H1 (cell line): ENCODE data around the gene TSPAN9. TPM values are rescaled to one million over a fixed set of nuclear protein-coding genes. Genes with fewer than 3 reads are reported as not detected.

Experiments
- CTCF ChIA-PET: fragments of 300-600 bp; sonication (Branson Sonifier 250); formaldehyde crosslinking; loops from one replicate; lab custom pipeline; 2021; ENCODE audit not compliant: partially characterized antibody; lab: Charles Lee
- POLR2A ChIA-PET: fragments of 300-600 bp; sonication (Branson Sonifier 250); formaldehyde crosslinking; loops from one replicate; lab custom pipeline; 2021; ENCODE audit warnings: inconsistent platforms; ENCODE audit not compliant: partially characterized antibody; lab: Charles Lee
- DNase-seq, 2 experiments: peaks; one replicate each; pipeline versions ENCODE4 v3.0.0 to v3.0.0-alpha.2; 2010 to 2022; ENCODE audit warnings: low spot score in 2 of 2, low read depth in 1 of 2, mixed read lengths in 1 of 2
- FAIRE-seq: peaks from 2 replicates; lab custom pipeline; 2011; peaks lifted over from hg19 to GRCh38; lab: Jason Lieb, UNC
- H2AFZ ChIP-seq: 2 replicates; pipeline ENCODE4 v1.8.1; 2012; ENCODE audit warnings: low read length, inconsistent platforms
- H2AK5ac ChIP-seq: 2 replicates; pipeline ENCODE4 v1.6.1; 2013; ENCODE audit warnings: low read depth, low read length
- H2BK120ac ChIP-seq: replicated peaks from 2 replicates; pipeline ENCODE3; 2013; ENCODE audit warnings: low read depth, low read length, inconsistent platforms
- H2BK12ac ChIP-seq: 2 replicates; pipeline ENCODE4 v1.6.1; 2013; ENCODE audit warnings: low read depth, low read length
- H2BK15ac ChIP-seq: 2 replicates; pipeline ENCODE4 v1.6.1; 2013; ENCODE audit warnings: low read length
- H2BK20ac ChIP-seq: 2 replicates; pipeline ENCODE4 v1.6.1; 2013; ENCODE audit warnings: low read length
- H2BK5ac ChIP-seq: 2 replicates; pipeline ENCODE4 v1.6.1; 2013; ENCODE audit warnings: low read depth, low read length
- H3K14ac ChIP-seq: 2 replicates; pipeline ENCODE4 v1.6.1; 2013; ENCODE audit warnings: inconsistent platforms; ENCODE audit not compliant: insufficient read length
- H3K18ac ChIP-seq: 2 replicates; pipeline ENCODE4 v1.6.1; 2013; ENCODE audit warnings: low read length; ENCODE audit errors: extremely low read depth
- H3K23ac ChIP-seq: 2 replicates; pipeline ENCODE4 v1.6.1; 2013; ENCODE audit warnings: inconsistent platforms; ENCODE audit not compliant: insufficient read length
- H3K23me2 ChIP-seq: 2 replicates; pipeline ENCODE4 v1.6.1; 2013; ENCODE audit warnings: low read depth, low read length
- H3K27ac ChIP-seq: 2 replicates; pipeline ENCODE4 v1.6.1; 2011; ENCODE audit warnings: low read depth, low read length, inconsistent platforms
- H3K27me3 ChIP-seq, 4 experiments: replicated peaks in 1 of 4; 1 replicate in 1 of 4; 2 replicates in 3 of 4; pipeline versions ENCODE4 v1.6.1 to v1.8.1; 2011 to 2013; ENCODE audit warnings: low read length in 3 of 4, mild to moderate bottlenecking in 3 of 4, inconsistent platforms in 2 of 4, mixed read lengths in 2 of 4, moderate library complexity in 1 of 4; ENCODE audit not compliant: control insufficient read depth in 3 of 4, insufficient read depth in 3 of 4; ENCODE audit errors: extremely low read depth in 1 of 4
- H3K36me3 ChIP-seq, 4 experiments: 2 replicates each; pipeline versions ENCODE4 v1.6.1 to v1.8.1; 2011 to 2013; ENCODE audit warnings: mild to moderate bottlenecking in 4 of 4, low read length in 3 of 4, moderate library complexity in 2 of 4, control low read depth in 1 of 4, inconsistent platforms in 1 of 4; ENCODE audit not compliant: insufficient read depth in 4 of 4, control insufficient read depth in 2 of 4
- H3K4ac ChIP-seq: replicated peaks from 2 replicates; pipeline ENCODE3; 2013; ENCODE audit warnings: low read length, low read depth, mixed read lengths, inconsistent platforms; ENCODE audit not compliant: insufficient read length
- H3K4me1 ChIP-seq, 4 experiments: replicated peaks in 1 of 4; 1 replicate in 1 of 4; 2 replicates in 3 of 4; pipeline versions ENCODE4 v1.6.1 to v1.8.1; 2011 to 2013; ENCODE audit warnings: low read length in 3 of 4, inconsistent platforms in 2 of 4, mixed read lengths in 1 of 4; ENCODE audit not compliant: insufficient read depth in 4 of 4, control insufficient read depth in 3 of 4
- H3K4me2 ChIP-seq, 2 experiments: 2 replicates each; pipeline versions ENCODE4 v1.6.1 to v1.8.1; 2011 to 2013; ENCODE audit warnings: low read depth in 2 of 2, low read length in 2 of 2, control low read depth in 1 of 2, inconsistent platforms in 1 of 2, mild to moderate bottlenecking in 1 of 2; ENCODE audit not compliant: insufficient read depth in 1 of 2
- H3K4me3 ChIP-seq, 4 experiments: fragments of 200-600, 300-600 bp in 1 of 4; sonication (generic), shearing (Covaris generic), sonication (Bioruptor Twin) in 1 of 4; 2 replicates each; pipeline versions ENCODE4 v1.5.1 to v1.8.1; 2011 to 2016; ENCODE audit warnings: low read length in 4 of 4, low read depth in 3 of 4, control low read depth in 2 of 4, inconsistent platforms in 2 of 4, mild to moderate bottlenecking in 2 of 4, mixed read lengths in 1 of 4, moderate library complexity in 1 of 4; ENCODE audit not compliant: insufficient read depth in 2 of 4; ENCODE audit errors: extremely low read depth in 1 of 4
- H3K56ac ChIP-seq: replicated peaks from 2 replicates; pipeline ENCODE3; 2013; ENCODE audit warnings: low read depth, mild to moderate bottlenecking, mixed read lengths, low read length, inconsistent platforms; ENCODE audit not compliant: insufficient read length
- H3K79me1 ChIP-seq: 2 replicates; pipeline ENCODE4 v1.6.1; 2013; ENCODE audit warnings: low read depth, low read length, control low read depth
- H3K79me2 ChIP-seq, 2 experiments: 2 replicates each; pipeline versions ENCODE4 v1.6.1 to v1.8.1; 2012 to 2013; ENCODE audit warnings: low read length in 2 of 2, mild to moderate bottlenecking in 2 of 2, inconsistent platforms in 1 of 2; ENCODE audit not compliant: insufficient read depth in 2 of 2, control insufficient read depth in 1 of 2
- H3K9ac ChIP-seq, 4 experiments: replicated peaks in 1 of 4; 1 replicate in 1 of 4; 2 replicates in 3 of 4; pipeline versions ENCODE4 v1.6.1 to v1.8.1; 2011 to 2013; ENCODE audit warnings: low read depth in 3 of 4, low read length in 3 of 4, control low read depth in 2 of 4, mild to moderate bottlenecking in 2 of 4, moderate library complexity in 2 of 4, inconsistent platforms in 1 of 4; ENCODE audit errors: extremely low read depth in 1 of 4
- H3K9me3 ChIP-seq, 2 experiments: 2 replicates each; pipeline versions ENCODE4 v1.6.1 to v1.8.1; 2012 to 2013; ENCODE audit warnings: mild to moderate bottlenecking in 2 of 2, moderate library complexity in 2 of 2, control low read depth in 1 of 2, inconsistent platforms in 1 of 2, low read depth in 1 of 2, low read length in 1 of 2, mixed read lengths in 1 of 2; ENCODE audit not compliant: insufficient read depth in 2 of 2
- H4K20me1 ChIP-seq, 2 experiments: replicated peaks in 1 of 2; 2 replicates each; pipeline versions ENCODE3 to v1.8.1; 2011 to 2013; ENCODE audit warnings: inconsistent platforms in 2 of 2, low read length in 2 of 2, mild to moderate bottlenecking in 1 of 2; ENCODE audit not compliant: insufficient read depth in 2 of 2, control insufficient read depth in 1 of 2
- H4K5ac ChIP-seq: 2 replicates; pipeline ENCODE4 v1.6.1; 2013; ENCODE audit warnings: low read length, low read depth, mixed read lengths, inconsistent platforms; ENCODE audit not compliant: insufficient read length
- H4K8ac ChIP-seq: 2 replicates; pipeline ENCODE4 v1.8.0; 2013; ENCODE audit warnings: mild to moderate bottlenecking, moderate library complexity, low read length, inconsistent platforms; ENCODE audit not compliant: insufficient read depth; ENCODE audit errors: extremely low read depth
- H4K91ac ChIP-seq: replicated peaks from 2 replicates; pipeline ENCODE3; 2013; ENCODE audit warnings: low read length, mixed read lengths, inconsistent platforms; ENCODE audit not compliant: insufficient read length
- CBX8 ChIP-seq: fragments of 300-800, 300-1000 bp; sonication (generic); IDR thresholded peaks from 2 replicates; pipeline ENCODE4 v1.7.1; 2016; ENCODE audit warnings: low read depth, low read length, borderline replicate concordance
- CREB1 ChIP-seq: IDR thresholded peaks from 2 replicates; pipeline ENCODE4 v1.6.1; 2012; ENCODE audit warnings: inconsistent platforms
- KDM5A ChIP-seq: fragments of 200-600 bp; IDR thresholded peaks from 2 replicates; pipeline ENCODE4 v1.7.1; 2012; ENCODE audit warnings: mild to moderate bottlenecking, low read length, inconsistent platforms, mixed read lengths
- SAP30 ChIP-seq: fragments of 300-600 bp; sonication (generic); IDR thresholded peaks from 2 replicates; pipeline ENCODE4 v1.7.1; 2012; ENCODE audit warnings: low read length, moderate library complexity, mild to moderate bottlenecking, inconsistent platforms; ENCODE audit not compliant: insufficient read depth, insufficient replicate concordance
- TCF12 ChIP-seq: IDR thresholded peaks from 2 replicates; pipeline ENCODE4 v1.6.1; 2011; ENCODE audit warnings: low read depth, mild to moderate bottlenecking, low read length
- WGBS, 2 experiments: shearing (Covaris generic) in 1 of 2; methylation state at CpG; one replicate each; pipeline versions ENCODE4 v1.1.6 to v1.1.7; 2013 to 2015; ENCODE audit warnings: low lambda C conversion rate in 2 of 2, mixed read lengths in 2 of 2, inconsistent platforms in 1 of 2, low coverage in 1 of 2, missing lambda C conversion rate in 1 of 2; ENCODE audit not compliant: insufficient replicate concordance in 2 of 2, insufficient coverage in 1 of 2, insufficient read length in 1 of 2; ENCODE audit errors: extremely low coverage in 1 of 2, missing lambda C conversion rate in 1 of 2; 5-methylcytosine and 5-hydroxymethylcytosine counted together
- polyA plus RNA-seq, 7 experiments: library from polyadenylated mRNA; depleted of rRNA in 3 of 7; stranded (reverse) in 5 of 7; unstranded in 2 of 7; fragments of >200 nt in 5 of 7; fragments of 200-250 nt in 2 of 7; gene quantifications; 1 replicate in 5 of 7; 2 replicates in 1 of 7; 4 replicates in 1 of 7; pipeline versions ENCODE4 v1.2.1 to v1.2.3, GENCODE V29; 2011 to 2013; ENCODE audit warnings: missing spikeins in 2 of 7, mixed read lengths in 2 of 7
- total RNA-seq: library from RNA; stranded (reverse); fragmentation: NEBNext Ultra II Directional; extraction: Animal tissue kit (Norgen Biotek cat#: 25700); gene quantifications from 2 replicates; pipeline ENCODE4 v1.2.1, GENCODE V29; 2021
- TF ChIP-seq, protein P1 (sequence below): IDR thresholded peaks from 2 replicates; pipeline ENCODE4 v1.6.1; 2012; ENCODE audit warnings: low read length, inconsistent platforms
- TF ChIP-seq, protein P2 (sequence below), 3 experiments: IDR thresholded peaks; 1 replicate in 2 of 3; 2 replicates in 1 of 3; pipeline versions ENCODE4 v1.5.1 to v1.6.1; 2011; ENCODE audit warnings: low read length in 3 of 3, mild to moderate bottlenecking in 3 of 3, inconsistent platforms in 2 of 3, low read depth in 1 of 3, moderate library complexity in 1 of 3; ENCODE audit not compliant: insufficient read depth in 1 of 3; ENCODE audit errors: control extremely low read depth in 1 of 3

The TSPAN9 gene
- total and polyA plus RNA-seq, 2 of the 8 experiments (the other 6 are each of a cell fraction or from before 2014, with no cell fraction given): 11.5 to 29.1 TPM

DNA sequence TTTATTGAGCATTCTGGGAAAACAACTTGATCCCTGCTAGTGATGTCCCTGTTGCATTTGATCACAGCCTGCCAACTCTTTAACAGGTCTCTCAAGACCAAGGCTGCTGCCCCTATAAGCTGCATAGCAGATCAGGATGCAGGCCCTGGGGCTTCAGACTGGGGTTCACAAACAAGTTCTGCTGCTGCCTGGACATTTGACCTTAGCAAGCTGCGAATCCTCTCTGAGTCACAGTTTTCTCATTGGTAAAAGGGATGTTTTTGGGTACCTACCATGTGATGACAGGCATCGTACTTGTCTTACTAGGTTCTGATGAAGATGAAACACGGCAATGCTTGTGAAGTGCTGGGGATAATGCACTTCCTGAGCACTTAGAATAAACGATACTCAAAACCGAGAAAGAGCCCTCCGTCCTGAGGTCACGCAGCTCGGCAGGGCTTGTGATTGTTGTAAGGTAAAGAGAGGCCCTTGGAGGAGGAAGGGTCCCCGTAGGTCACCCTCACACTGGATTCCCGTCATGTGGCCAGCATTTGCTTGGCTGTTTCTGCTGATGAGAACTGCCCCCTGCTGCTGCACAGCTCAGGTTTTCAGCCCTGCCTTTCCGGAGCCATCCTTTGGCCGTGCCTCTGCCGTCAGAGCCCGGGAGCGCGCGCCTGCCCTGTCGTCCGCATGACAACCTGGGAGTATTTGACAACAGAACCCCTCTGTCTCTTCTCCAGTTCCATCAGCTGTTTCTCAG lies 39.1 kb downstream of the TSPAN9 start:
- H3K79me1 ChIP-seq: no peaks in the 10 kb centered on the region; the same call in 1 of the 2 replicates
- H3K9me3 ChIP-seq: no peaks in the 10 kb centered on the region
- no peaks in the 10 kb centered on the region; a peak in 1 of 7 replicates for H3K4me1 ChIP-seq
- H4K8ac ChIP-seq: no peak overlapping the region
- H2BK5ac ChIP-seq: no peak overlapping the region
- H3K27ac ChIP-seq: no peak overlapping the region; the same call in 1 of the 2 replicates
- H2AK5ac ChIP-seq: no peak overlapping the region
- H3K23me2 ChIP-seq: no peaks in the 10 kb centered on the region
- H4K5ac ChIP-seq: no peak overlapping the region
- no peaks in the 10 kb centered on the region for H3K27me3 ChIP-seq
- no peak overlapping the region for H3K18ac ChIP-seq
- no peak overlapping the region for H4K91ac ChIP-seq
- no peak overlapping the region for H3K4me3 ChIP-seq
- no peak overlapping the region for H2AFZ ChIP-seq
- H3K9ac ChIP-seq: no peak overlapping the region
- no peak overlapping the region for H3K23ac ChIP-seq
- H3K4ac ChIP-seq: no peak overlapping the region
- H3K79me2 ChIP-seq: no peaks in the 10 kb centered on the region
- DNase-seq (no peak), FAIRE-seq (no peak)
- H3K14ac ChIP-seq: no peak overlapping the region
- ChIA-PET POLR2A (interaction anchor here (0.7 to 0.8 kb wide), 2 partner anchors 18 to 131 kb away, joined by 3 to 4 read pairs; no protein-coding TSS in a partner anchor), CTCF (interaction anchor here (0.5 to 1.2 kb wide), 4 partner anchors 36 to 829 kb away, joined by 3 to 4 read pairs (median 3); no protein-coding TSS in a partner anchor)
- H3K4me2 ChIP-seq: no peak overlapping the region
- H2BK120ac ChIP-seq: no peak overlapping the region
- H2BK12ac ChIP-seq: no peak overlapping the region
- H2BK15ac ChIP-seq: no peak overlapping the region
- 78% methylated on average over 19 of the region's 19 CpGs; no CpG with 5 or more reads in 1 of the 2 experiments for whole genome bisulfite sequencing, 2 experiments
- no peak overlapping the region for H2BK20ac ChIP-seq
- no peaks in the 10 kb centered on the region for H4K20me1 ChIP-seq
- H3K36me3 ChIP-seq: no peaks in the 10 kb centered on the region
- H3K56ac ChIP-seq: no peak overlapping the region
- no peak for TF ChIP-seq TCF12
- TF ChIP-seq CREB1: no peak
- no peak for TF ChIP-seq KDM5A
- TF ChIP-seq CBX8: no peak
- TF ChIP-seq, protein P1, sequence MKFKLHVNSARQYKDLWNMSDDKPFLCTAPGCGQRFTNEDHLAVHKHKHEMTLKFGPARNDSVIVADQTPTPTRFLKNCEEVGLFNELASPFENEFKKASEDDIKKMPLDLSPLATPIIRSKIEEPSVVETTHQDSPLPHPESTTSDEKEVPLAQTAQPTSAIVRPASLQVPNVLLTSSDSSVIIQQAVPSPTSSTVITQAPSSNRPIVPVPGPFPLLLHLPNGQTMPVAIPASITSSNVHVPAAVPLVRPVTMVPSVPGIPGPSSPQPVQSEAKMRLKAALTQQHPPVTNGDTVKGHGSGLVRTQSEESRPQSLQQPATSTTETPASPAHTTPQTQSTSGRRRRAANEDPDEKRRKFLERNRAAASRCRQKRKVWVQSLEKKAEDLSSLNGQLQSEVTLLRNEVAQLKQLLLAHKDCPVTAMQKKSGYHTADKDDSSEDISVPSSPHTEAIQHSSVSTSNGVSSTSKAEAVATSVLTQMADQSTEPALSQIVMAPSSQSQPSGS: no peak
- TF ChIP-seq, protein P2, sequence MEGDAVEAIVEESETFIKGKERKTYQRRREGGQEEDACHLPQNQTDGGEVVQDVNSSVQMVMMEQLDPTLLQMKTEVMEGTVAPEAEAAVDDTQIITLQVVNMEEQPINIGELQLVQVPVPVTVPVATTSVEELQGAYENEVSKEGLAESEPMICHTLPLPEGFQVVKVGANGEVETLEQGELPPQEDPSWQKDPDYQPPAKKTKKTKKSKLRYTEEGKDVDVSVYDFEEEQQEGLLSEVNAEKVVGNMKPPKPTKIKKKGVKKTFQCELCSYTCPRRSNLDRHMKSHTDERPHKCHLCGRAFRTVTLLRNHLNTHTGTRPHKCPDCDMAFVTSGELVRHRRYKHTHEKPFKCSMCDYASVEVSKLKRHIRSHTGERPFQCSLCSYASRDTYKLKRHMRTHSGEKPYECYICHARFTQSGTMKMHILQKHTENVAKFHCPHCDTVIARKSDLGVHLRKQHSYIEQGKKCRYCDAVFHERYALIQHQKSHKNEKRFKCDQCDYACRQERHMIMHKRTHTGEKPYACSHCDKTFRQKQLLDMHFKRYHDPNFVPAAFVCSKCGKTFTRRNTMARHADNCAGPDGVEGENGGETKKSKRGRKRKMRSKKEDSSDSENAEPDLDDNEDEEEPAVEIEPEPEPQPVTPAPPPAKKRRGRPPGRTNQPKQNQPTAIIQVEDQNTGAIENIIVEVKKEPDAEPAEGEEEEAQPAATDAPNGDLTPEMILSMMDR (IDR thresholded peaks at IDR 0.05; ENCODE audit: control extremely low read depth in 1 of 3, insufficient read depth in 1 of 3, low read depth in 1 of 3, low read length in 3 of 3): no peak
- no peak for TF ChIP-seq SAP30
